A549 (cell line): ENCODE results near the gene HPCAL1. TPM values are rescaled to one million over a fixed set of nuclear protein-coding genes. Genes with fewer than 3 reads are reported as not detected.

Source experiments
- ATAC-seq, 2 experiments: fragments of 200-7000 bp in 1 of 2; fragments of >200 bp in 1 of 2; cut with Nextera tagmentation in 1 of 2; cut with Tn5 transposase in 1 of 2; 3 replicates each; pipeline versions ENCODE4 v1.8.0 to v1.9.1; 2018 to 2020; ENCODE audit warnings: mild to moderate bottlenecking in 1 of 2, moderate library complexity in 1 of 2
- CTCF ChIA-PET: fragments of 300-600 bp; sonication (Branson Sonifier 250); formaldehyde crosslinking; extraction: SDS; loops from one replicate; lab custom pipeline; 2021; ENCODE audit warnings: antibody characterized with exemption, inconsistent platforms; lab: Yijun Ruan, JAX
- POLR2A ChIA-PET: fragments of 350-600 bp; formaldehyde crosslinking; extraction: SDS; loops from one replicate; lab custom pipeline; 2021; ENCODE audit warnings: antibody characterized with exemption, inconsistent platforms; lab: Yijun Ruan, JAX
- DNase-seq, 2 experiments: peaks; one replicate each; pipeline versions ENCODE4 v3.0.0 to v3.0.0-alpha.2; 2011 to 2016; ENCODE audit warnings: low read depth in 1 of 2, low spot score in 1 of 2
- FAIRE-seq: peaks from 2 replicates; lab custom pipeline; 2011; peaks lifted over from hg19 to GRCh38; lab: Jason Lieb, UNC
- H3K27ac ChIP-seq, 2 experiments: fragments of >200 bp; sonication (Bioruptor Twin); formaldehyde crosslinking; 3 replicates each; pipeline ENCODE4 v1.5.1; 2016 to 2017
- H3K4me1 ChIP-seq: fragments of >200 bp; sonication (Bioruptor Twin); formaldehyde crosslinking; 3 replicates; pipeline ENCODE4 v1.6.1; 2016
- H3K4me2 ChIP-seq: fragments of >200 bp; sonication (Bioruptor Twin); formaldehyde crosslinking; 3 replicates; pipeline ENCODE4 v1.6.1; 2016
- H3K4me3 ChIP-seq: fragments of >200 bp; sonication (Bioruptor Twin); formaldehyde crosslinking; 3 replicates; pipeline ENCODE4 v1.5.1; 2016
- H3K9me3 ChIP-seq: fragments of >200 bp; sonication (Bioruptor Twin); formaldehyde crosslinking; 3 replicates; pipeline ENCODE4 v1.6.1; 2016
- CEBPB ChIP-seq, 2 experiments: fragments of >200 bp in 1 of 2; sonication (Bioruptor Twin) in 1 of 2; formaldehyde crosslinking in 1 of 2; IDR thresholded peaks; 2 replicates each; pipeline ENCODE4 v1.6.1; 2012 to 2016
- CHD4 ChIP-seq: fragments of 200-600 bp; sonication (generic); IDR thresholded peaks from 2 replicates; pipeline ENCODE4 v1.6.1; 2016; ENCODE audit warnings: antibody characterized with exemption, mild to moderate bottlenecking, borderline replicate concordance
- EHF ChIP-seq: fragments of 250-450 bp; sonication (Bioruptor Pico); IDR thresholded peaks from 2 replicates; pipeline ENCODE4 v1.5.0; 2020; ENCODE audit warnings: mild to moderate bottlenecking
- FOSL2 ChIP-seq, 2 experiments: fragments of 450-650 bp in 1 of 2; fragments of >200 bp in 1 of 2; sonication (Bioruptor Twin) in 1 of 2; formaldehyde crosslinking; IDR thresholded peaks; 2 replicates each; pipeline versions ENCODE4 v1.5.0 to v1.6.1; 2016 to 2020; ENCODE audit warnings: mild to moderate bottlenecking in 1 of 2, moderate library complexity in 1 of 2
- FOXS1 ChIP-seq: fragments of 250-450 bp; sonication (Bioruptor Pico); IDR thresholded peaks from 2 replicates; pipeline ENCODE4 v1.5.0; 2020; ENCODE audit warnings: mild to moderate bottlenecking, moderate library complexity
- GATA3 ChIP-seq: IDR thresholded peaks from 2 replicates; pipeline ENCODE4 v1.6.1; 2012; ENCODE audit warnings: borderline replicate concordance
- HEYL ChIP-seq: fragments of 250-450 bp; sonication (Bioruptor Pico); IDR thresholded peaks from 2 replicates; pipeline ENCODE4 v1.8.0; 2021; ENCODE audit warnings: mild to moderate bottlenecking, moderate library complexity
- JUNB ChIP-seq: fragments of >200 bp; sonication (Bioruptor Twin); formaldehyde crosslinking; IDR thresholded peaks from 2 replicates; pipeline ENCODE4 v1.6.1; 2016
- NPAS2 ChIP-seq: fragments of 250-450 bp; sonication (Bioruptor Pico); IDR thresholded peaks from 2 replicates; pipeline ENCODE4 v1.8.0; 2022; ENCODE audit warnings: mild to moderate bottlenecking, moderate library complexity, borderline replicate concordance
- NR3C1 ChIP-seq: fragments of >200 bp; sonication (Bioruptor Twin); formaldehyde crosslinking; IDR thresholded peaks from 3 replicates; pipeline ENCODE4 v1.6.1; 2017
- PHF8 ChIP-seq: fragments of 200-600 bp; sonication (generic); IDR thresholded peaks from 2 replicates; pipeline ENCODE4 v1.6.1; 2016; ENCODE audit warnings: low read depth, mild to moderate bottlenecking, antibody characterized with exemption, moderate library complexity, borderline replicate concordance
- RARB ChIP-seq: fragments of 250-450 bp; sonication (Bioruptor Pico); IDR thresholded peaks from 2 replicates; pipeline ENCODE4 v1.8.0; 2021; ENCODE audit warnings: mild to moderate bottlenecking, moderate library complexity
- RCOR1 ChIP-seq: fragments of 150-350 bp; IDR thresholded peaks from 2 replicates; pipeline ENCODE4 v1.6.1; 2014; ENCODE audit warnings: antibody characterized with exemption, low read length, low read depth
- SREBF2 ChIP-seq: fragments of 450-650 bp; IDR thresholded peaks from 2 replicates; pipeline ENCODE4 v1.6.1; 2014; ENCODE audit warnings: mild to moderate bottlenecking, moderate library complexity
- TFCP2L1 ChIP-seq: fragments of 250-450 bp; sonication (Bioruptor Pico); IDR thresholded peaks from 2 replicates; pipeline ENCODE4 v1.5.0; 2021; ENCODE audit warnings: mild to moderate bottlenecking
- TP53 ChIP-seq: fragments of 250-450 bp; sonication (Bioruptor Pico); IDR thresholded peaks from 2 replicates; pipeline ENCODE4 v1.5.0; 2021; ENCODE audit warnings: mild to moderate bottlenecking, moderate library complexity
- ZC3H11A ChIP-seq: fragments of 450-650 bp; IDR thresholded peaks from 2 replicates; pipeline ENCODE4 v1.6.1; 2014; ENCODE audit warnings: antibody characterized with exemption, mild to moderate bottlenecking
- ZFP36 ChIP-seq: fragments of 450-650 bp; IDR thresholded peaks from 2 replicates; pipeline ENCODE4 v1.6.1; 2014; ENCODE audit warnings: borderline replicate concordance; ENCODE audit not compliant: partially characterized antibody
- WGBS: methylation state at CpG from one replicate; pipeline ENCODE4 v1.1.6; 2017; ENCODE audit errors: missing lambda C conversion rate; 5-methylcytosine and 5-hydroxymethylcytosine counted together
- polyA plus RNA-seq, 4 experiments: library from polyadenylated mRNA; depleted of rRNA in 3 of 4; stranded (reverse); fragments of >200 nt; fragmentation: RNase III in 1 of 4; extraction: RNeasy Plus Mini Kit Qiagen cat#74134 plus additional on column Dnase treatment in 1 of 4; gene quantifications; 2 replicates in 3 of 4; 3 replicates in 1 of 4; pipeline ENCODE4 v1.2.3, GENCODE V29; 2011 to 2017
- TF ChIP-seq, protein P1 (sequence below): fragments of 450-650 bp; IDR thresholded peaks from 2 replicates; pipeline ENCODE4 v1.6.1; 2014; ENCODE audit warnings: antibody characterized with exemption
- TF ChIP-seq, protein P2 (sequence below): fragments of 200-600 bp; sonication (generic); IDR thresholded peaks from 2 replicates; pipeline ENCODE4 v1.6.1; 2016; ENCODE audit warnings: antibody characterized with exemption, mild to moderate bottlenecking, moderate library complexity
- TF ChIP-seq, protein P3 (sequence below): fragments of >200 bp; sonication (Bioruptor Twin); formaldehyde crosslinking; IDR thresholded peaks from 3 replicates; pipeline ENCODE4 v1.5.1; 2016
- TF ChIP-seq, protein P4 (sequence below): fragments of 250-450 bp; sonication (Bioruptor Pico); IDR thresholded peaks from 2 replicates; pipeline ENCODE4 v1.5.0; 2021; ENCODE audit warnings: mild to moderate bottlenecking, moderate library complexity, borderline replicate concordance
- TF ChIP-seq, protein P5 (sequence below): IDR thresholded peaks from 2 replicates; pipeline ENCODE4 v1.6.1; 2012

Gene HPCAL1
- polyA plus RNA-seq, 2 of the 4 experiments (the other 2 are of a cell fraction), result 44.4 to 66.4 TPM

DNA sequence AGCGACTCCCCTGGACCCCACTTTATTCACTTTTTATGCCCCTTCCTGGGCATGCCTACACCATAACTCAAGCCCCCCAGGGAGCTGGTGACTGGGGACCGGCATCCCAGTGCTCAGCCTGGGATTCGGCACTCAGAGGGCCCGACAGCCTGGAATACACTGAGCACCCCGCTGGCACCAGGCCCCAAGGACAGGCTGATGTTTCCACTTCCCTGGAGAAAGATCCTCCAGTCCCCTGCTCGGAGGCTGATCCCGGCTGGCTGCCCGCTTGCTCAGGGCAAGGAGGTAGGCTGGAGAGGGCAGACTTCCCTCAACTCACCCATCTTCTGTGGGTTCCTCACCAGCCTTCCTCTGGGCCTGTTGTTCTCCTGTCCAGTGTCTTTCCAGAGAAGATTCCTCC, 108.9 kb downstream of the HPCAL1 start:
- Histone ChIP-seq H3K9me3 (peaks cover 9% of the 10 kb centered on the region; the same call in 1 of the 3 replicates), H3K4me2 (no peak overlapping the region), H3K27ac (no peak overlapping the region), H3K4me1 (peaks cover 41% of the 10 kb centered on the region), H3K4me3 (no peak overlapping the region)
- FAIRE-seq (no peak), DNase-seq (no peak), ATAC-seq (no peak)
- 85% methylated on average over 8 of the region's 8 CpGs for WGBS
- CTCF ChIA-PET, result interaction anchor here (0.7 to 25.7 kb wide), 12 partner anchors 10 to 339 kb away, joined by 3 to 374 read pairs (median 74); partner anchors contain the start of genes HPCAL1 and RRM2
- POLR2A ChIA-PET, result no interaction called here
- TF ChIP-seq GATA3 (no peak), JUNB (no peak), CEBPB (IDR thresholded peaks at IDR 0.05) (no peak), ZC3H11A (no peak)
- TF ChIP-seq, protein P1, sequence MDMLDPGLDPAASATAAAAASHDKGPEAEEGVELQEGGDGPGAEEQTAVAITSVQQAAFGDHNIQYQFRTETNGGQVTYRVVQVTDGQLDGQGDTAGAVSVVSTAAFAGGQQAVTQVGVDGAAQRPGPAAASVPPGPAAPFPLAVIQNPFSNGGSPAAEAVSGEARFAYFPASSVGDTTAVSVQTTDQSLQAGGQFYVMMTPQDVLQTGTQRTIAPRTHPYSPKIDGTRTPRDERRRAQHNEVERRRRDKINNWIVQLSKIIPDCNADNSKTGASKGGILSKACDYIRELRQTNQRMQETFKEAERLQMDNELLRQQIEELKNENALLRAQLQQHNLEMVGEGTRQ, result no peak
- TF ChIP-seq, protein P2, sequence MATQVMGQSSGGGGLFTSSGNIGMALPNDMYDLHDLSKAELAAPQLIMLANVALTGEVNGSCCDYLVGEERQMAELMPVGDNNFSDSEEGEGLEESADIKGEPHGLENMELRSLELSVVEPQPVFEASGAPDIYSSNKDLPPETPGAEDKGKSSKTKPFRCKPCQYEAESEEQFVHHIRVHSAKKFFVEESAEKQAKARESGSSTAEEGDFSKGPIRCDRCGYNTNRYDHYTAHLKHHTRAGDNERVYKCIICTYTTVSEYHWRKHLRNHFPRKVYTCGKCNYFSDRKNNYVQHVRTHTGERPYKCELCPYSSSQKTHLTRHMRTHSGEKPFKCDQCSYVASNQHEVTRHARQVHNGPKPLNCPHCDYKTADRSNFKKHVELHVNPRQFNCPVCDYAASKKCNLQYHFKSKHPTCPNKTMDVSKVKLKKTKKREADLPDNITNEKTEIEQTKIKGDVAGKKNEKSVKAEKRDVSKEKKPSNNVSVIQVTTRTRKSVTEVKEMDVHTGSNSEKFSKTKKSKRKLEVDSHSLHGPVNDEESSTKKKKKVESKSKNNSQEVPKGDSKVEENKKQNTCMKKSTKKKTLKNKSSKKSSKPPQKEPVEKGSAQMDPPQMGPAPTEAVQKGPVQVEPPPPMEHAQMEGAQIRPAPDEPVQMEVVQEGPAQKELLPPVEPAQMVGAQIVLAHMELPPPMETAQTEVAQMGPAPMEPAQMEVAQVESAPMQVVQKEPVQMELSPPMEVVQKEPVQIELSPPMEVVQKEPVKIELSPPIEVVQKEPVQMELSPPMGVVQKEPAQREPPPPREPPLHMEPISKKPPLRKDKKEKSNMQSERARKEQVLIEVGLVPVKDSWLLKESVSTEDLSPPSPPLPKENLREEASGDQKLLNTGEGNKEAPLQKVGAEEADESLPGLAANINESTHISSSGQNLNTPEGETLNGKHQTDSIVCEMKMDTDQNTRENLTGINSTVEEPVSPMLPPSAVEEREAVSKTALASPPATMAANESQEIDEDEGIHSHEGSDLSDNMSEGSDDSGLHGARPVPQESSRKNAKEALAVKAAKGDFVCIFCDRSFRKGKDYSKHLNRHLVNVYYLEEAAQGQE, result no peak

DNA sequence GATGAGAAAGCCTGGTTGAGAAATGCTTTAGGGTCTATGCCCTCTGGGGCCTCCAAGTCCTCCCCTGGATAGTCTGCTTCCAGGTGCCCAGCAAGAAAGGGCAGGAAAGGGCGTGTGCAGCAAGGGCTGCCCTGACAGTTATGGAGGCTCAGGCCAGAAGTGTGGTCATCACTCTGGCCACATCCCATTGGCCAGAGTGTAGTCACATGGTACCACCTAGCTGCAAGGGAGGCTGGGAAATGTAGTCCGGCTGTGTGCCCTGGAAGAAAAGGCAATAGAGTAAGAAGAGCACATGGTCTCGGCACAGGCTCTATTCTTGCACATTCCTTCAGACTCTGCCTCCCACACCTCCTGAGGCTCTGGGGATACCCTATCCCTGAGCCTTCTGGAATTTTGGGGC, 109.7 kb downstream of the HPCAL1 start:
- peaks cover 32% of the 10 kb centered on the region for H3K4me1 ChIP-seq
- ATAC-seq (no peak), FAIRE-seq (no peak), DNase-seq (peak in 1 of 2 experiments; percentile 65)
- no peak overlapping the region for H3K4me2 ChIP-seq
- H3K9me3 ChIP-seq, result peaks cover 9% of the 10 kb centered on the region; the same call in 1 of the 3 replicates
- 98% methylated on average over 3 of the region's 3 CpGs for WGBS
- CTCF ChIA-PET, result interaction anchor here (1.8 to 25.7 kb wide), 5 partner anchors 23 to 283 kb away, joined by 6 to 374 read pairs (median 180); partner anchors contain the start of genes HPCAL1 and RRM2
- POLR2A ChIA-PET, result no interaction called here
- no peak overlapping the region for H3K27ac ChIP-seq
- no peak for TF ChIP-seq FOSL2 (IDR thresholded peaks at IDR 0.05)
- no peak for TF ChIP-seq FOSL2 (CRISPR knock-in tag; IDR thresholded peaks at IDR 0.05)
- TF ChIP-seq, protein P1, result peak; percentile 73
- TF ChIP-seq, all 56 proteins: peak for 1
- H3K4me3 ChIP-seq, result no peak overlapping the region

DNA sequence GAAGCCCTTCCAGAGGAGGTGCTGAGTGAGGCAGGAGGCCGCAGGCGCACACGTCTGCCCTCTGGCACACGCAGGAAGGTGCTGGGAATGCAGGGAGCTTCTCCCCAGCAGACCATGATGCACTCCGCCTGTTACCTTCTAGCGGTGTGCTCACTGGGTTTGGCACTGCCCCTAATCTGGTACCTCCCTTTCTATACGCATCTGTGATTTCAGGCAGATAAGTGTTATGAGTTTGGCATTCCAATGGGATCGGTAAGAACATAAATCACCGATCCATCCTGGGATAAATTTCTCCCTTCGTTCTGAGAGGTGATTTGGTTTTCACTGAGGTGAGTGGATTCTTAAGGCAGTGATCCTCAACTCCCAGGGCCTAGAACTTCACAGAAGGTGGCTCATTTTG, 110.8 kb downstream of the HPCAL1 start:
- ATAC-seq, result no peak
- FAIRE-seq, result no peak
- TF ChIP-seq, protein P3, sequence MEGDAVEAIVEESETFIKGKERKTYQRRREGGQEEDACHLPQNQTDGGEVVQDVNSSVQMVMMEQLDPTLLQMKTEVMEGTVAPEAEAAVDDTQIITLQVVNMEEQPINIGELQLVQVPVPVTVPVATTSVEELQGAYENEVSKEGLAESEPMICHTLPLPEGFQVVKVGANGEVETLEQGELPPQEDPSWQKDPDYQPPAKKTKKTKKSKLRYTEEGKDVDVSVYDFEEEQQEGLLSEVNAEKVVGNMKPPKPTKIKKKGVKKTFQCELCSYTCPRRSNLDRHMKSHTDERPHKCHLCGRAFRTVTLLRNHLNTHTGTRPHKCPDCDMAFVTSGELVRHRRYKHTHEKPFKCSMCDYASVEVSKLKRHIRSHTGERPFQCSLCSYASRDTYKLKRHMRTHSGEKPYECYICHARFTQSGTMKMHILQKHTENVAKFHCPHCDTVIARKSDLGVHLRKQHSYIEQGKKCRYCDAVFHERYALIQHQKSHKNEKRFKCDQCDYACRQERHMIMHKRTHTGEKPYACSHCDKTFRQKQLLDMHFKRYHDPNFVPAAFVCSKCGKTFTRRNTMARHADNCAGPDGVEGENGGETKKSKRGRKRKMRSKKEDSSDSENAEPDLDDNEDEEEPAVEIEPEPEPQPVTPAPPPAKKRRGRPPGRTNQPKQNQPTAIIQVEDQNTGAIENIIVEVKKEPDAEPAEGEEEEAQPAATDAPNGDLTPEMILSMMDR, result no peak
- TF ChIP-seq EHF (no peak), CEBPB (IDR thresholded peaks at IDR 0.05) (no peak), NPAS2 (no peak), SREBF2 (no peak), NR3C1 (no peak), ZFP36 (no peak), FOSL2 (IDR thresholded peaks at IDR 0.05) (no peak), FOSL2 (CRISPR knock-in tag; IDR thresholded peaks at IDR 0.05) (no peak), RARB (no peak), CHD4 (no peak), FOXS1 (CRISPR knock-in tag) (no peak), GATA3 (no peak), TP53 (no peak), PHF8 (no peak), TFCP2L1 (no peak), HEYL (CRISPR knock-in tag) (no peak), RCOR1 (no peak)
- TF ChIP-seq, protein P4, sequence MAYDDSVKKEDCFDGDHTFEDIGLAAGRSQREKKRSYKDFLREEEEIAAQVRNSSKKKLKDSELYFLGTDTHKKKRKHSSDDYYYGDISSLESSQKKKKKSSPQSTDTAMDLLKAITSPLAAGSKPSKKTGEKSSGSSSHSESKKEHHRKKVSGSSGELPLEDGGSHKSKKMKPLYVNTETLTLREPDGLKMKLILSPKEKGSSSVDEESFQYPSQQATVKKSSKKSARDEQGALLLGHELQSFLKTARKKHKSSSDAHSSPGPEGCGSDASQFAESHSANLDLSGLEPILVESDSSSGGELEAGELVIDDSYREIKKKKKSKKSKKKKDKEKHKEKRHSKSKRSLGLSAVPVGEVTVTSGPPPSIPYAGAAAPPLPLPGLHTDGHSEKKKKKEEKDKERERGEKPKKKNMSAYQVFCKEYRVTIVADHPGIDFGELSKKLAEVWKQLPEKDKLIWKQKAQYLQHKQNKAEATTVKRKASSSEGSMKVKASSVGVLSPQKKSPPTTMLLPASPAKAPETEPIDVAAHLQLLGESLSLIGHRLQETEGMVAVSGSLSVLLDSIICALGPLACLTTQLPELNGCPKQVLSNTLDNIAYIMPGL (CRISPR knock-in tag), result no peak
- TF ChIP-seq, protein P5, sequence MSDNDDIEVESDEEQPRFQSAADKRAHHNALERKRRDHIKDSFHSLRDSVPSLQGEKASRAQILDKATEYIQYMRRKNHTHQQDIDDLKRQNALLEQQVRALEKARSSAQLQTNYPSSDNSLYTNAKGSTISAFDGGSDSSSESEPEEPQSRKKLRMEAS, result no peak
- no peak for DNase-seq
- no peak overlapping the region for H3K4me3 ChIP-seq
- POLR2A ChIA-PET, result no interaction called here
- CTCF ChIA-PET, result interaction anchor here (1.8 to 25.7 kb wide), 5 partner anchors 22 to 284 kb away, joined by 6 to 374 read pairs (median 180); partner anchors contain the start of genes HPCAL1 and RRM2
- WGBS, result 91% methylated on average over 10 of the region's 10 CpGs
- H3K4me2 ChIP-seq, result no peak overlapping the region
- peaks cover 9% of the 10 kb centered on the region; the same call in 1 of the 3 replicates for H3K9me3 ChIP-seq
- H3K4me1 ChIP-seq, result peaks cover 26% of the 10 kb centered on the region
- H3K27ac ChIP-seq, result no peak overlapping the region
